Measurements from ENCODE around the gene N4BP2L1. TPM values are rescaled to one million over a fixed set of nuclear protein-coding genes. Genes with fewer than 3 reads are reported as not detected.
A peak's percentile ranks its signal among the peaks of the same experiment; 100 is the strongest.

The N4BP2L1 gene
- polyA plus RNA-seq (ENCODE audit: insufficient read length in 3 of 3) = 10 to 100 TPM; 17.4 to 28.6 (median 22.9) TPM
- long read RNA-seq, donor 1, partial matches to known transcripts = 0 of 3 reads
- long read RNA-seq, donor 1, other reads (novel, unspliced or antisense) = 0 of 3 reads
- long read RNA-seq, donor 2, partial matches to known transcripts = 0 of 6 reads
- long read RNA-seq, donor 2, other reads (novel, unspliced or antisense) = 0 of 6 reads
- long read RNA-seq, donor 3, transcript N4BP2L1-202 (5 exons, 3,046 nt) = major isoform, 5 of 8 reads
- long read RNA-seq, donor 3, partial matches to known transcripts = 0 of 8 reads
- long read RNA-seq, donor 3, other reads (novel, unspliced or antisense) = 0 of 8 reads
- long read RNA-seq, donor 4, partial matches to known transcripts = 0 of 2 reads
- long read RNA-seq, donor 4, other reads (novel, unspliced or antisense) = 0 of 2 reads
- long read RNA-seq, donor 5 = 0 reads
- long read RNA-seq, donor 6, transcript N4BP2L1-202 (5 exons, 3,046 nt) = major isoform, 6 of 12 reads
- long read RNA-seq, donor 6, partial matches to known transcripts = 0 of 12 reads
- long read RNA-seq, donor 6, other reads (novel, unspliced or antisense) = 0 of 12 reads
- long read RNA-seq, donor 7, partial matches to known transcripts = 0 of 4 reads
- long read RNA-seq, donor 7, other reads (novel, unspliced or antisense) = 0 of 4 reads
- long read RNA-seq, donor 8 = 0 reads
- long read RNA-seq, donor 9, transcript N4BP2L1-202 (5 exons, 3,046 nt) = major isoform, 5 of 6 reads
- long read RNA-seq, donor 9, partial matches to known transcripts = 0 of 6 reads
- long read RNA-seq, donor 9, other reads (novel, unspliced or antisense) = 0 of 6 reads
- long read RNA-seq, donor 10, partial matches to known transcripts = 0 of 1 reads
- long read RNA-seq, donor 10, other reads (novel, unspliced or antisense) = 0 of 1 reads
- long read RNA-seq, donor 11, partial matches to known transcripts = 0 of 1 reads
- long read RNA-seq, donor 11, other reads (novel, unspliced or antisense) = 0 of 1 reads
- long read RNA-seq, donor 12, partial matches to known transcripts = 0 of 1 reads
- long read RNA-seq, donor 12, other reads (novel, unspliced or antisense) = 0 of 1 reads
- long read RNA-seq, donor 13 = 0 reads
- long read RNA-seq, donor 14, partial matches to known transcripts = 0 of 4 reads
- long read RNA-seq, donor 14, other reads (novel, unspliced or antisense) = 0 of 4 reads
- long read RNA-seq, donor 15, partial matches to known transcripts = 0 of 3 reads
- long read RNA-seq, donor 15, other reads (novel, unspliced or antisense) = 0 of 3 reads
- long read RNA-seq, donor 16, transcript N4BP2L1-202 (5 exons, 3,046 nt) = major isoform, 6 of 8 reads
- long read RNA-seq, donor 16, partial matches to known transcripts = 0 of 8 reads
- long read RNA-seq, donor 16, other reads (novel, unspliced or antisense) = 0 of 8 reads

- peak in 10 of 11 donors; percentile 55 to 80 (median 74) for DNase-seq (ENCODE audit: extremely low read depth in 1 of 11, low read depth in 9 of 11, low spot score in 4 of 11)
These were observed at the start of gene N4BP2L1 for GRCh38 chr13:32427852-32428580. Gene N4BP2L1 (minus strand): TSS chr13:32428130. CDS start chr13:32428082, 48 bp downstream.

- no peak for DNase-seq (ENCODE audit: extremely low read depth in 1 of 11, low read depth in 9 of 11, low spot score in 4 of 11)
These were observed 49.0 kb upstream of the N4BP2L1 start for GRCh38 chr13:32476892-32477291.

- DNase-seq (ENCODE audit: extremely low read depth in 1 of 11, low read depth in 9 of 11, low spot score in 4 of 11) = no peak
These were observed 48.2 kb upstream of the N4BP2L1 start for GRCh38 chr13:32476021-32476731.

GRCh38 chr13:32474999-32475792, 47.3 kb upstream of the N4BP2L1 start:
- DNase-seq (ENCODE audit: extremely low read depth in 1 of 11, low read depth in 9 of 11, low spot score in 4 of 11) = no peak

- no peak for DNase-seq (ENCODE audit: extremely low read depth in 1 of 11, low read depth in 9 of 11, low spot score in 4 of 11)
These were observed 45.7 kb upstream of the N4BP2L1 start for GRCh38 chr13:32473650-32474049.

GRCh38 chr13:32472194-32472621, 44.3 kb upstream of the N4BP2L1 start:
- no peak for DNase-seq (ENCODE audit: extremely low read depth in 1 of 11, low read depth in 9 of 11, low spot score in 4 of 11)

GRCh38 chr13:32471187-32471922, 43.4 kb upstream of the N4BP2L1 start:
- peak in 8 of 11 donors; percentile 16 to 43 (median 26) for DNase-seq (ENCODE audit: extremely low read depth in 1 of 11, low read depth in 9 of 11, low spot score in 4 of 11)

- DNase-seq (ENCODE audit: extremely low read depth in 1 of 11, low read depth in 9 of 11, low spot score in 4 of 11) = no peak
These were observed 40.7 kb upstream of the N4BP2L1 start for GRCh38 chr13:32468502-32469142.

- DNase-seq (ENCODE audit: extremely low read depth in 1 of 11, low read depth in 9 of 11, low spot score in 4 of 11) = no peak
These were observed 28.7 kb upstream of the N4BP2L1 start for GRCh38 chr13:32456591-32456990.

GRCh38 chr13:32455594-32455903, 27.6 kb upstream of the N4BP2L1 start:
- DNase-seq (ENCODE audit: extremely low read depth in 1 of 11, low read depth in 9 of 11, low spot score in 4 of 11) = no peak

- no peak for DNase-seq (ENCODE audit: extremely low read depth in 1 of 11, low read depth in 9 of 11, low spot score in 4 of 11)
These were observed 27.1 kb upstream of the N4BP2L1 start for GRCh38 chr13:32454886-32455593.

- DNase-seq (ENCODE audit: extremely low read depth in 1 of 11, low read depth in 9 of 11, low spot score in 4 of 11) = peak in 2 of 11 donors; percentile 24 to 28
These were observed 26.1 kb upstream of the N4BP2L1 start for GRCh38 chr13:32453981-32454380.

- DNase-seq (ENCODE audit: extremely low read depth in 1 of 11, low read depth in 9 of 11, low spot score in 4 of 11) = no peak
These were observed 21.0 kb upstream of the N4BP2L1 start for GRCh38 chr13:32448972-32449371.

- no peak for DNase-seq (ENCODE audit: extremely low read depth in 1 of 11, low read depth in 9 of 11, low spot score in 4 of 11)
These were observed 20.1 kb upstream of the N4BP2L1 start for GRCh38 chr13:32447894-32448623.
